Brain pericyte (primary cell): Measurements from ENCODE around the gene SP9.

Experiments
- DNase-seq: peaks from one replicate; pipeline ENCODE4 v3.0.0-alpha.2; 2012; ENCODE audit warnings: low read depth, low spot score

SP9 gene

GRCh38 chr2:174333372-174334277, 1.1 kb upstream of the SP9 start:
- DNase-seq = no peak

- DNase-seq = no peak
Measured at GRCh38 chr2:174334278-174334715, 457 bp upstream of the SP9 start.

- DNase-seq = no peak
Measured at GRCh38 chr2:174335254-174335987, 667 bp downstream of the SP9 start.

GRCh38 chr2:174335988-174336500, 1.3 kb downstream of the SP9 start:
- no peak for DNase-seq

GRCh38 chr2:174336501-174337336, 2.0 kb downstream of the SP9 start:
- no peak for DNase-seq

GRCh38 chr2:174337337-174338146, 2.8 kb downstream of the SP9 start:
- DNase-seq = no peak

- DNase-seq = no peak
Measured at GRCh38 chr2:174338147-174338605, 3.4 kb downstream of the SP9 start.

GRCh38 chr2:174338671-174339560, 4.2 kb downstream of the SP9 start:
- no peak for DNase-seq

GRCh38 chr2:174339561-174340399, 5.0 kb downstream of the SP9 start:
- DNase-seq = no peak

- DNase-seq = no peak
Measured at GRCh38 chr2:174340400-174341292, 5.9 kb downstream of the SP9 start.

GRCh38 chr2:174341293-174341994, 6.7 kb downstream of the SP9 start:
- peak; percentile 59 for DNase-seq

- no peak for DNase-seq
Measured at GRCh38 chr2:174341995-174342685, 7.4 kb downstream of the SP9 start.

GRCh38 chr2:174342686-174343342, 8.1 kb downstream of the SP9 start:
- DNase-seq = no peak

GRCh38 chr2:174343343-174343622, 8.5 kb downstream of the SP9 start:
- no peak for DNase-seq

- no peak for DNase-seq
Measured at GRCh38 chr2:174343623-174344455, 9.1 kb downstream of the SP9 start.
